ENCODE results near the gene CCDC57.
"Not testable (repeated sequence)": the region's sequence is repeated elsewhere in the genome, so short reads cannot be mapped to it uniquely, and the experiment has no call there.

Gene CCDC57

GRCh38 chr17:82195675-82196672, 16.7 kb downstream of the CCDC57 start:
- no peaks in the 10 kb centered on the region for H3K79me2 ChIP-seq (ENCODE audit: control insufficient read depth, insufficient read depth, low read length, unreplicated experiment)
- H3K27me3 ChIP-seq (ENCODE audit: insufficient read depth, low read length) = no peaks in the 10 kb centered on the region
- H3K36me3 ChIP-seq (ENCODE audit: insufficient read depth, low read length) = peaks cover 4% of the 10 kb centered on the region; the same call in 1 of the 2 replicates

DNA sequence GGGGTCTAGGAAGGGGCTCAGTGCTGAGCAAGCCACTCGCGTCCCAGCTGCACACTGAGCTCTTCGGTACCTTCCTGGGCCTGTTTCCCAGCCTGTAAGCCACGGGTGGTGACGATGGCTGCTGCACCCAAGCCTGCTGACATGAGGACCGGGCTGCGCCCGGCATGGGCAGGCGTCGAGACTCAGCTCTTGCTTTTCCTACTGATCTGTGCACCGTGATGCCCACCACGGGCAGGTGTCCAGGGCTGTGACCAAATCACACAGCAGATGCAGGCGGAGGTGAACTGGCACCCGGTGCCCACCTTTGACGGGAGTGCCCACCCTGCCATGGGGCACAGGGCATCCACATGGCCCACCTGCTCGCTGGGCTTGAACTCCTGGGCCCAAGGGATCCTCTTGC, 17.9 kb downstream of the CCDC57 start:
- no peak overlapping the region for H2AFZ ChIP-seq (ENCODE audit: low read length, unreplicated experiment)
- no peaks in the 10 kb centered on the region for H3K27me3 ChIP-seq (ENCODE audit: insufficient read depth, low read length)
- no peaks in the 10 kb centered on the region for H3K4me1 ChIP-seq (ENCODE audit: control insufficient read depth, insufficient read depth, low read length, unreplicated experiment)
- no peak overlapping the region for H3K27ac ChIP-seq (ENCODE audit: low read depth, low read length)
- H3K4me3 ChIP-seq (ENCODE audit: low read depth, low read length) = no peak overlapping the region
- no peaks in the 10 kb centered on the region for H3K79me2 ChIP-seq (ENCODE audit: control insufficient read depth, insufficient read depth, low read length, unreplicated experiment)
- peaks cover 4% of the 10 kb centered on the region; the same call in 1 of the 2 replicates for H3K36me3 ChIP-seq (ENCODE audit: insufficient read depth, low read length)

More at GRCh38 chr17:82195675-82196672, 16.7 kb downstream of the CCDC57 start:
- H3K4me1 ChIP-seq (ENCODE audit: control insufficient read depth, insufficient read depth, low read length, unreplicated experiment) = no peaks in the 10 kb centered on the region
- H3K27ac ChIP-seq (ENCODE audit: low read depth, low read length) = no peak overlapping the region
- no peak overlapping the region for H2AFZ ChIP-seq (ENCODE audit: low read length, unreplicated experiment)
- no peak overlapping the region for H3K4me3 ChIP-seq (ENCODE audit: low read depth, low read length)

DNA sequence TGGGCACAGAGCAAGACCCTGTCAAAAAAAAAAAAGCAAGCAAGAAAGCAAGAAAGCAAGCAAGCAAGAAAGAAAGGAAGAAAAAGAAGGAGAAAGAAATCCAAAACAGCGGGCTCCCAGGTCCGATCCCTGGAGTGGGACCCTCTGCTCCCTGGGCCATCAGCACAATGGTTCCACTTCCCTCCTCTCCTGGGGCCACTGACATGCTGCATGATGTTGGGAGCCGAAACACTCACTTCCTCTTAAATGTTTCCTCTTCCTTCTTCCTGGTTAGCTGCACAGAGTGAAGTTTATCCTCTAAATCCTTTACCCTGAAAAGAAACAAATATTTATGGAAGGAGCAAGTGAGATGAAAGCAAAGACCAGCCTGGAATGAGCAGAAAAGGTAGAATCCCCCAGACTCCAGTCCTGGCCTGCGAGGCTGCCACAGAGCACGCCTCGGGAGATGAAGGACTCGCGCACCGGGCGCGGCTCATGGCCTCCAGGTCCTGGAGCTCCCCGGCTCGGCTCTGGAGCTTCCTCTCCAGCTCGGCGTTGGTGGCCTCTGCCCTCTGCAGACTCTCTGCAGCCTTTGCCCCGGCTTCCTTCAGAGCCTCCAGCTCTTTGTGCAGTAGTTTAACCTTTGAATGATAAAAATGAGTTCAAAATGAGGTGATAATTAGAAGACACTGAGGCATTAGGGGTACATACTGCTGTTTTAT, 19.0 kb downstream of the CCDC57 start:
- H3K27me3 ChIP-seq (ENCODE audit: insufficient read depth, low read length) = no peaks in the 10 kb centered on the region
- no peak overlapping the region for H3K4me3 ChIP-seq (ENCODE audit: low read depth, low read length)
- H3K27ac ChIP-seq (ENCODE audit: low read depth, low read length) = no peak overlapping the region
- H3K79me2 ChIP-seq (ENCODE audit: control insufficient read depth, insufficient read depth, low read length, unreplicated experiment) = no peaks in the 10 kb centered on the region
- peaks cover 4% of the 10 kb centered on the region; the same call in 1 of the 2 replicates for H3K36me3 ChIP-seq (ENCODE audit: insufficient read depth, low read length)
- H3K4me1 ChIP-seq (ENCODE audit: control insufficient read depth, insufficient read depth, low read length, unreplicated experiment) = no peaks in the 10 kb centered on the region
- H2AFZ ChIP-seq (ENCODE audit: low read length, unreplicated experiment) = no peak overlapping the region

DNA sequence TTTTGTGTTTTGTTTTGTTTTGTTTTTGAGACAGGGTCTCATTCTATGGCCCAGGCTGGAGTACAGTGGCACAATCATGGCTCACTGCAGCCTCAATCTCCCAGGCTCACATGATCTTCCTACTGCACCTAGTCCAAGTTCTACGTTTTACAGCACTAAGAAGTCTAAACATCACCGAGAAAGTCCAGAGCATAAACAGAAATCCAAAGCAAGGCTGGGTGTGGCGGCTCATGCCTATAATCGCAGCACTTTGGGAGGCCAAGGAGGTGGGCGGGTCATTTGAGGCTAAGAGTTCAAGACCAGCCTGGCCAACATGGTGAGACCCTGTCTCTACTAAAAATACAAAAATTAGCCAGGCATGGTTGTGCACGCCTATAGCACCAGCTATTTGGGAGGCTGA, 19.6 kb downstream of the CCDC57 start:
- not testable (repeated sequence) for H3K4me3 ChIP-seq (ENCODE audit: low read depth, low read length); H3K79me2 ChIP-seq (ENCODE audit: control insufficient read depth, insufficient read depth, low read length, unreplicated experiment); H3K27me3 ChIP-seq (ENCODE audit: insufficient read depth, low read length); H3K4me1 ChIP-seq (ENCODE audit: control insufficient read depth, insufficient read depth, low read length, unreplicated experiment); H3K27ac ChIP-seq (ENCODE audit: low read depth, low read length); H2AFZ ChIP-seq (ENCODE audit: low read length, unreplicated experiment); H3K36me3 ChIP-seq (ENCODE audit: insufficient read depth, low read length)

- Histone ChIP-seq H3K4me3 (ENCODE audit: low read depth, low read length) (no peak overlapping the region), H3K79me2 (ENCODE audit: control insufficient read depth, insufficient read depth, low read length, unreplicated experiment) (no peaks in the 10 kb centered on the region), H3K4me1 (ENCODE audit: control insufficient read depth, insufficient read depth, low read length, unreplicated experiment) (no peaks in the 10 kb centered on the region), H3K36me3 (ENCODE audit: insufficient read depth, low read length) (peaks cover 14% of the 10 kb centered on the region), H2AFZ (ENCODE audit: low read length, unreplicated experiment) (no peak overlapping the region), H3K27ac (ENCODE audit: low read depth, low read length) (no peak overlapping the region), H3K27me3 (ENCODE audit: insufficient read depth, low read length) (no peaks in the 10 kb centered on the region)
Measured at GRCh38 chr17:82188001-82188961, 24.4 kb downstream of the CCDC57 start.

DNA sequence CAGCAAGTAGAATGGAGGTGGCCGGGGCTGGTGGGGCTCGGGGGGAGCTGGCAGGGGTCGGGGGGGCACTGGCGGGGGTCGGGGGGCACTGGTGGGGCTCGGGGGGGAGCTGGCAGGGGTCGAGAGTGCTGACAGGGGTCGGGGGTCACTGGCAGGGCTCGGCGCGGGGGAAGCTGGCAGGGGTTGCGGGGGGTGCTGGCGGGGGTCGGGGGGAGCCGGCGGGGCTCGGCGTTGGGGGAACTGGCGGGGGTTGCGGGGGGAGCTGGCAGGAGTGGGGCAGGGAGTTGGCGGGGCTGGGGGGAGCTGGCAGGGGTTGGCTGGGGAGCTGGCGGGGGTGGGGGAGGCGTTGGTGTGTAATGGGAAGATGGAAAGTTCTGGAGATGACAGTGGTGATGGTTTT, 25.1 kb downstream of the CCDC57 start:
- H3K4me3 ChIP-seq (ENCODE audit: low read depth, low read length) = no peak overlapping the region
- no peaks in the 10 kb centered on the region for H3K4me1 ChIP-seq (ENCODE audit: control insufficient read depth, insufficient read depth, low read length, unreplicated experiment)
- no peaks in the 10 kb centered on the region for H3K79me2 ChIP-seq (ENCODE audit: control insufficient read depth, insufficient read depth, low read length, unreplicated experiment)
- H3K36me3 ChIP-seq (ENCODE audit: insufficient read depth, low read length) = peaks cover 16% of the 10 kb centered on the region
- no peak overlapping the region for H3K27ac ChIP-seq (ENCODE audit: low read depth, low read length)
- H3K27me3 ChIP-seq (ENCODE audit: insufficient read depth, low read length) = no peaks in the 10 kb centered on the region
- no peak overlapping the region for H2AFZ ChIP-seq (ENCODE audit: low read length, unreplicated experiment)

GRCh38 chr17:82186221-82186620, 26.4 kb downstream of the CCDC57 start:
- Histone ChIP-seq H3K36me3 (ENCODE audit: insufficient read depth, low read length) (peaks cover 16% of the 10 kb centered on the region), H3K27me3 (ENCODE audit: insufficient read depth, low read length) (no peaks in the 10 kb centered on the region), H2AFZ (ENCODE audit: low read length, unreplicated experiment) (no peak overlapping the region), H3K4me3 (ENCODE audit: low read depth, low read length) (no peak overlapping the region), H3K27ac (ENCODE audit: low read depth, low read length) (no peak overlapping the region), H3K4me1 (ENCODE audit: control insufficient read depth, insufficient read depth, low read length, unreplicated experiment) (no peaks in the 10 kb centered on the region), H3K79me2 (ENCODE audit: control insufficient read depth, insufficient read depth, low read length, unreplicated experiment) (no peaks in the 10 kb centered on the region)

GRCh38 chr17:82184761-82185160, 27.9 kb downstream of the CCDC57 start:
- Histone ChIP-seq H2AFZ (ENCODE audit: low read length, unreplicated experiment) (no peak overlapping the region), H3K27me3 (ENCODE audit: insufficient read depth, low read length) (no peaks in the 10 kb centered on the region), H3K27ac (ENCODE audit: low read depth, low read length) (no peak overlapping the region), H3K79me2 (ENCODE audit: control insufficient read depth, insufficient read depth, low read length, unreplicated experiment) (no peaks in the 10 kb centered on the region), H3K4me1 (ENCODE audit: control insufficient read depth, insufficient read depth, low read length, unreplicated experiment) (no peaks in the 10 kb centered on the region), H3K4me3 (ENCODE audit: low read depth, low read length) (no peak overlapping the region), H3K36me3 (ENCODE audit: insufficient read depth, low read length) (peaks cover 16% of the 10 kb centered on the region)

DNA sequence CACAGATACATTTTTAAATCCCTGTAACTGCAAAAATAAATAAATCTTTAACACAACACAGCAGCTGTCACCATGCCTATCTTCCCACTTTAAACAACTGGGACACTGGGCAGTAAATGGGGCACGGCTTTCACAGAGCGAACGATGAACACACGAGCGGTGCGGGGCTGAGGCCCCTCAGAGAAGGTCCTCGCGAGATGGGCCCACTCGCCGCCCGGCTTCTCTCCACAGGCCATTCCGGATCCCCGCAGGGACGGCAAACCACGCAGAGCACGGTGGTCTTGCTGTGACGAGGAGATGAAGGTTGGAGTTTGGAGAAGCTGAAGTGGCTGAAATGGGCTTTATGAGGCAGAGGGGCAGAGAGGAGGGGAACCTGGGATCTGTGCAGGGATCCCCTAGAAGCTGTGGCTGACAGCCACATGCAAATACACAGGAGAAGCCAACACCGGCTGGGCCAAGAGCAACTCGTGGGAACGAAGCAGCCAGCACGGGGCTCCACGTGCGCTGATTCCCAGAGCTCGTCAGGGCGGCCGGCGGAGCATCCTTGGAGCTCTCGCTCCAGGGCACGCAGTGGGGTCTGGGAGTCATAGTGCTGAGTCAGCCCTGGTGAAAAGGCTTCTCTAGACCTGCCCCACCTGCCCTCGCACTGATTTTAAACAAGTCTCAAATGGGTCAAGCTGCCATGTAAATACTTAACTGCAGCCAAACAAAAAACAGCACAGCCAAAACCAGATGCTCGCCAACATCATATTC, 31.7 kb downstream of the CCDC57 start:
- Histone ChIP-seq H3K36me3 (ENCODE audit: insufficient read depth, low read length) (peaks cover 10% of the 10 kb centered on the region; the same call in 1 of the 2 replicates), H3K4me3 (ENCODE audit: low read depth, low read length) (no peak overlapping the region), H3K27me3 (ENCODE audit: insufficient read depth, low read length) (no peaks in the 10 kb centered on the region), H3K79me2 (ENCODE audit: control insufficient read depth, insufficient read depth, low read length, unreplicated experiment) (no peaks in the 10 kb centered on the region), H3K4me1 (ENCODE audit: control insufficient read depth, insufficient read depth, low read length, unreplicated experiment) (no peaks in the 10 kb centered on the region), H2AFZ (ENCODE audit: low read length, unreplicated experiment) (no peak overlapping the region), H3K27ac (ENCODE audit: low read depth, low read length) (no peak overlapping the region)

Measured in ACC112 (cell line).